ENCODE data around the gene LYZL6.

- no peak for TF ChIP-seq CTCF (IDR thresholded peaks at IDR 0.05)
- TF ChIP-seq ELF4 (CRISPR knock-in tag; IDR thresholded peaks at IDR 0.05; ENCODE audit: low read depth), result no peak
- no peak for TF ChIP-seq ATF6 (CRISPR knock-in tag; IDR thresholded peaks at IDR 0.05)
- no peak for TF ChIP-seq CREB1 (CRISPR knock-in tag; IDR thresholded peaks at IDR 0.05)
- TF ChIP-seq CBFB (CRISPR knock-in tag; IDR thresholded peaks at IDR 0.05; ENCODE audit: low read depth), result no peak
- no peak for TF ChIP-seq USF2 (CRISPR knock-in tag; IDR thresholded peaks at IDR 0.05)
Measured at GRCh38 chr17:35917519-35918213, 25.8 kb downstream of the LYZL6 start.
